ENCODE data around the gene CEL.

CEL gene

DNA sequence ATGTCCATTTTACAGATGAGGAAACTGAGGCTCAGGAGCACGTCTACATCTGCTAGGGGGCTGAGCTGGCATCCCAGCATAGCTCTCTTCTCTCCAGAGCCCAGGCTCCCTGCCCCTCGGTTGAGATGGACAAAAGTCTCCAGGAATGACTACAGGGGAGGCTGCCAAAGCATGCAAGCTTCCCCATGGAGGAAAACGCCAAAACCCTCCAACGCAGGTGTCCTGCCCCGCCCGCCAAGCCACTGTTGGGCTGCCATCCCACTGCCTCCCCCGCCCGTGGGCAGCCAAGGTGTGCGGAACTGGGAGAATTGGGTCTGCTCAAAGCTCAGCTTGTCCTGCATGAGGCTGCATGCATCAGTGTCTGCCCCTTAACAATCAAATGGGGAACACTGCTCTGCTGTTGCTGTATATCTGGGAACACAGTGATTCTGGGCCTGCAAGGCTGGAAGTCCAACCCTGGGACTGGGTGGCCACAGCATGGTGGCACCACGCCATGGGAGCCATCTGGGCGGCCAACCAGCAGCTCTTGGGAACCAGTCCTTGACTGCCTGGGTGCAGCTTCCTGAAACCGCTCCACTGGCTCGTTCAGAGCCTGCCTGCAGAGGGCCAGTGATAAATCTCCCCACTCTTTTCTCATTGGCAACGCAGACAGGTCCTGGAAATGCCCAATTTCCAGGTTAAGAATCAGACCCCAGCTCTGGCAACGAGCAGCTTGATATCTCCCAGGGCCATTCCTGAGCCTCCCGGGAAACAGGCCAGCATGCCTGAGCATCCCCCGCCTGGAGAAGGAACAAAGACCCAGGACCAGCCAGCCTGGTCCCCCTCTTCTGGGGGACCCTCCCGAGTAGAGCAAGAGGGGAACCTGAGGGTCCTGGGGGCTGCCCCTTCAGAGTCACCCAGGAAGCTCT is 55.7 kb downstream of the CEL start:
- DNase-seq (ENCODE audit: low read depth), result peak; percentile 69

DNA sequence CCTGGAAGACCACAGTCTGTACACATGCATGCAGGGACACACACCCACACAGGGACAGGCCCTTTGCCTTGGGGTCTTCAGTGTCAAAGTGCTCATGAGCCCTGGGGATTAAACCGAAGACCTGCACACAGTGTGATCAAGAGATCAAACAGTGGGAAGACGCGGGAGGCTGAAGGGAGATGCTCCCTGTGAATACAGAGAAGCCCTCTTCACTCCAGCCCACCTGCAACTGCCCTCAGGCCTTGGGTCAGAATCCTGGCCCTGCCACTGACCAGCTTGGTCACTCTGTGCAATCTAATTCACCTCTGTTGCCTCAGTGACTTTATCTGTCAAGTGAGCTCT is 56.4 kb downstream of the CEL start:
- no peak for DNase-seq (ENCODE audit: low read depth)

DNA sequence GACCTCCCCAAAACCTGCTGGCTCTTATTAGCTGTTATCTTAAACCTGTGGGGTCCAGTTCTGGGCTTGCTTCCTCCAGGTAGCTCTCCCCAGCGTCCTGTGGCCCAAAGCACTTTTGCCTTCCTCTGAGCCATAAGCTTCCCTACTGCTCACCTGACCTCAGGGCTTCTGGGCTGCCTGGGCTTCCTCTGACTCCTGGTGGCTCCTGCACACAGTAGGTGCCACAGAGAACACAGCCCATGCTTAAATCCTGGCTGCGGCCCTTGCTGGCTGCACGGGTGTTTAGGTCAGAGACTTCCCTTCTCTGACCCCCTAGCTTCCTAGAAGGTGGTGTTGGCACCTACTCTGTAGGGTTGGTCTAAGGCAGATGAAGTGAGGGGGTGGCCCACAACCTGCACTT is 56.8 kb downstream of the CEL start:
- no peak for DNase-seq (ENCODE audit: low read depth)

DNA sequence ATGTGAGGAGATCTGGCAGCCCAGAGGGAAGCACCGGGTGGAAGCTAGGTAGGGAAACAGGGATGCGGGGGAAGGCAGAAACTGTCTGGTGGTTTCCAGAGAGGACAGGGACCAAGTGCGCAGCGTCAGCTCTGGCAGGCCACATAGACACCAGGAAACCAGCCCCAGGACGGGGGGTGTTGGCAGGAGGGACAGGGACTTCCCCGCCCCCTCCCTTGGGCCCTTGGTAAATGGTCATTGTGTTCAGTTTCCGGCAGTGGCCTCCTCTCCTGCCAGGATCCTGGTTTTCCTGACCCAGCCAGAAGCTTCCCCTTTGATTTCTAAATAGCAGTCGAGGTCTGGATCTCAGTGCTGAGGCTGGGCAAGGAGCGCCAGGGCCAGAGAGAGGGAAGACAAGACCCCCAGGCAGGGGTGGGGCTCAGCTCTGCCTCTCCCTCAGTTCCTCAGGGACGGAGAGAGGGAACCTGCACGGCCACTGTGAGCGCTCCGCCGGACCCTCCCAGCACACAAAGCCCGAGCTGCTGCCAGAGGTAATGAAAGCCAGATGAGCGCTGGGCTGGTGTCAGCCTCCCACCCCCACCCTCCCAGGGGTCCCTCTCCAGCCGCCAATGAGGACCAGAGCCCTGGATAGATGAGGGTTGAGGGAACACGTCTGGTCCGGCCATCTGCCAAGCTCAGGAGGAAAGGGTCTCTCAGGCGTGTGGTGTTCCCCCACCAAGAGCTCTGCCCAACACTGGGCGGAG is 57.5 kb downstream of the CEL start:
- peak; percentile 27 for DNase-seq (ENCODE audit: low read depth)

DNA sequence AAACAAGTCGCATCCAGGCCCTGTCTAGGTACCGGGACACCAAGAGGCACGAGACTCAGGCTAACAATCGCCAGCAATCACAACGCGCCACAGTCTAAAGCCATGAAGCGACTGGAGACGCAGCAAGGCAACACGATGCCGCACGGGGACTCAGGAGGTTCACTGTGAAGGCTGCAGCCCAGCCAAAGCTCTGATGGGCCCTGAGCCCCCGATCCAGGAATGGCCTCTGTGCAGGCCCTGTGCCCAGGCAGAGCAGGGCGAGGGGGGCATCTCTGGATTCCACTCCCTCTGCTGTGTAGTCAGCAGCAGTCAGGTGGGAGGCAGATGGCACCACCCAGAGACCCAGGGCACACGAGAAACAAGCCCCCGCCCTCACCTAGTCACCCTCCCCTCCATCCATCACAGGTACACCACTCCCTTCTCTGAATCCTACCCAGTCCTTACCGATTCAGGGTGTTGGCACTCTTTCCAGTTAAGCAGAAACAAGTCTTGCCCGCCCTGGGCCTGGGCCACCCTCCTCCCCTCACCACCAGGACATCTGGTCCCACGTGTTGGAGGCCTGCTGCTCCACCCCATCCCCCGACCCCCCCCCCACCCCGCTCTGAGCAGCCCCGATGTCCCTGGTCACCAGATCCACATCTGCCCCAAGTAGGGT is 58.2 kb downstream of the CEL start:
- DNase-seq (ENCODE audit: low read depth), result no peak

DNA sequence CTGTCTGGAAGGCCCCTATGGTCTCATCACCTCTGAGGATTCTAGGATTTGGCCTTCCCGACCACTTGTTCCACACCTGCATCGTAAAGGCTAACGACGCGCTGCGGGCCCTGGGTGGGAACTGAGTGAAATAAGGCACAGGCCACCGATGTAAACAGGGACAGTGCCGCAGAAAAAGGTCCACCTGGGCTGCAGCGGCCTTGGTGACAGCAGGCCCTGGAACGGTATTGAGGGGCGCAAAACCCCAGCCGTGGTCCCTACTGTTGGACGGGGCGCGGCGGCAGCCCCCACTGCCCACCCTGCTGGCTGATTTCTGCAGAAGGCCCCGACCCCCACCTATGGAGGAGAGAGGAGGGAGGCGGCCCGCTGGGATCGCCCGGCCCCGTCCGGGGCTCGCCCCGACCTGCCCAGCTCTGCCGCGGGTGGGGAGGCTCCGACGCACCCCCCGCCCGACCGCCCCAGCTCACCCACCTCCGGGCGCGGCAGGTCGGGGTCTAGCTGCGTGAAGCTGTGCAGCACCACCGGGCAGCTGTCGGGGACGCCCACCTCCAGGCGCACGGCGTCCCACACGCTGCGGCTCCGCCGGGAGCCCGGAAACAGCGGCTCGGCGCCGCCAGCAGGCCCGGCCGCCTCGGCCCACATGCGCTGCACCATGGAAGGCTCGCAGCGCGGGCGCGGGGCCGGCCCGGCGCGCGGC is 58.9 kb downstream of the CEL start:
- DNase-seq (ENCODE audit: low read depth), result no peak
